Endothelial cell (in vitro differentiated cells): ENCODE measurements around the gene CD163. TPM values are rescaled to one million over a fixed set of nuclear protein-coding genes. Genes with fewer than 3 reads are reported as not detected.

Experiments used
- DNase-seq: peaks from one replicate; pipeline ENCODE4 v3.0.0; 2021; ENCODE audit warnings: low spot score
- H3K27ac Mint-ChIP-seq: one replicate; pipeline ENCODE4 v1.8.0; 2021; ENCODE audit warnings: mixed read lengths, inconsistent platforms; ENCODE audit not compliant: unreplicated experiment
- H3K27me3 Mint-ChIP-seq: one replicate; pipeline ENCODE4 v1.8.0; 2021; ENCODE audit warnings: mild to moderate bottlenecking, moderate library complexity, mixed read lengths, inconsistent platforms; ENCODE audit not compliant: unreplicated experiment
- H3K36me3 Mint-ChIP-seq: one replicate; pipeline ENCODE4 v1.8.0; 2021; ENCODE audit warnings: mild to moderate bottlenecking, low read depth, mixed read lengths, inconsistent platforms; ENCODE audit not compliant: unreplicated experiment
- H3K4me1 Mint-ChIP-seq: one replicate; pipeline ENCODE4 v1.8.0; 2021; ENCODE audit warnings: mild to moderate bottlenecking, mixed read lengths, inconsistent platforms; ENCODE audit not compliant: unreplicated experiment
- H3K4me3 Mint-ChIP-seq: one replicate; pipeline ENCODE4 v1.8.0; 2021; ENCODE audit warnings: mild to moderate bottlenecking, mixed read lengths, inconsistent platforms; ENCODE audit not compliant: unreplicated experiment
- H3K9me3 Mint-ChIP-seq: one replicate; pipeline ENCODE4 v1.8.0; 2021; ENCODE audit warnings: mixed read lengths, inconsistent platforms; ENCODE audit not compliant: unreplicated experiment
- total RNA-seq: library from RNA; stranded (reverse); fragmentation: NEBNext Ultra II Directional; extraction: Animal tissue kit (Norgen Biotek cat#: 25700); gene quantifications from one replicate; pipeline ENCODE4 v1.2.1, GENCODE V29; 2021; ENCODE audit not compliant: unreplicated experiment
- TF ChIP-seq, protein P1 (sequence below): fragments of 200-600 bp; sonication (generic); IDR thresholded peaks from one replicate; pipeline ENCODE4 v1.5.0; 2021; ENCODE audit warnings: antibody characterized with exemption; ENCODE audit not compliant: unreplicated experiment

The CD163 gene
- total RNA-seq, 1 donor from 2014 or later: 0.90 TPM

DNA sequence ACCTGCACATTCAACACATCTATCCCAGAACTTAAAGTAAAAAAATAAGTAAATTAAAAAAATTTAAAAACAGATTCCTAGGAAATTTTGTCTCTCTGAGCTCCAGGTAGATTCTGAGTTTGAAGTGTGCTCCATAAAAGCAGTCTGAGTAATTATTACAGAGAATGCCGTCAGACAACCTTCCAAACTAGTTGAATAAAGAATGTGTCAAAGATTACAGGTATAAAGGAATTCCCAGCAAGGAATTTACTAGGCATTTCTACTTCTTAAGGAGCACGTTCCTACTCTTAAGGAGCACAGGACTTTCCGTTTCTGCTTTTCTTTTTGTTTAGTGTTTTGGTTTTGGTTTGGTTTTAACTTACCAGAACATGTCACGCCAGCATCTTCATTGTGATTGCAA lies 7.1 kb downstream of the CD163 start:
- Mint-ChIP-seq H3K27ac (no peak overlapping the region), H3K36me3 (no peaks in the 10 kb centered on the region)

DNA sequence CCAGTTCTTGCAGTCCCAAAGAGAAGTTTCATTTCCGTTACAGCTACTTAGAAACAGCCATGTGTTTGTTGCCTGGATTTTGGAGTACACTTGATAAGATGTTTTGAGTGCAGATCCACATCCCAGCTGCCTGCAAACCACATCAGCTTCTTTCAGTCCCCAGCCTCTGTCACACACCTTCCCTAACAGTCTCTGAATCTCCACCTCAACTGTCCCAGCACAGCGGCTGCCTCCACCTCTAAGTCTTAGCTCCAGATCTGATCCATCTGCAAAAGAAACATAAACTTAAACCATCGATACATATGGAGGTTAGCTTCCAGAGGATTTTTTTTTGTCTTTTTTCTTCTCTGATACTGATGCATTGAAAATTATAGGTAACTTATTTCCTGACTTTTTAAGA lies 8.4 kb downstream of the CD163 start:
- H3K4me3 Mint-ChIP-seq: no peak overlapping the region
- no peak overlapping the region for H3K27ac Mint-ChIP-seq
- DNase-seq: no peak
- H3K27me3 Mint-ChIP-seq: no peaks in the 10 kb centered on the region
- TF ChIP-seq, protein P1, sequence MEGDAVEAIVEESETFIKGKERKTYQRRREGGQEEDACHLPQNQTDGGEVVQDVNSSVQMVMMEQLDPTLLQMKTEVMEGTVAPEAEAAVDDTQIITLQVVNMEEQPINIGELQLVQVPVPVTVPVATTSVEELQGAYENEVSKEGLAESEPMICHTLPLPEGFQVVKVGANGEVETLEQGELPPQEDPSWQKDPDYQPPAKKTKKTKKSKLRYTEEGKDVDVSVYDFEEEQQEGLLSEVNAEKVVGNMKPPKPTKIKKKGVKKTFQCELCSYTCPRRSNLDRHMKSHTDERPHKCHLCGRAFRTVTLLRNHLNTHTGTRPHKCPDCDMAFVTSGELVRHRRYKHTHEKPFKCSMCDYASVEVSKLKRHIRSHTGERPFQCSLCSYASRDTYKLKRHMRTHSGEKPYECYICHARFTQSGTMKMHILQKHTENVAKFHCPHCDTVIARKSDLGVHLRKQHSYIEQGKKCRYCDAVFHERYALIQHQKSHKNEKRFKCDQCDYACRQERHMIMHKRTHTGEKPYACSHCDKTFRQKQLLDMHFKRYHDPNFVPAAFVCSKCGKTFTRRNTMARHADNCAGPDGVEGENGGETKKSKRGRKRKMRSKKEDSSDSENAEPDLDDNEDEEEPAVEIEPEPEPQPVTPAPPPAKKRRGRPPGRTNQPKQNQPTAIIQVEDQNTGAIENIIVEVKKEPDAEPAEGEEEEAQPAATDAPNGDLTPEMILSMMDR: no peak
- H3K4me1 Mint-ChIP-seq: peaks cover 5% of the 10 kb centered on the region
- H3K9me3 Mint-ChIP-seq: no peaks in the 10 kb centered on the region
- no peaks in the 10 kb centered on the region for H3K36me3 Mint-ChIP-seq

More for the DNA sequence above, 7.1 kb downstream of the CD163 start:
- no peaks in the 10 kb centered on the region for H3K27me3 Mint-ChIP-seq
- DNase-seq: no peak
- TF ChIP-seq, protein P1: no peak
- H3K4me3 Mint-ChIP-seq: no peak overlapping the region
- no peaks in the 10 kb centered on the region for H3K9me3 Mint-ChIP-seq
- H3K4me1 Mint-ChIP-seq: peaks cover 5% of the 10 kb centered on the region

DNA sequence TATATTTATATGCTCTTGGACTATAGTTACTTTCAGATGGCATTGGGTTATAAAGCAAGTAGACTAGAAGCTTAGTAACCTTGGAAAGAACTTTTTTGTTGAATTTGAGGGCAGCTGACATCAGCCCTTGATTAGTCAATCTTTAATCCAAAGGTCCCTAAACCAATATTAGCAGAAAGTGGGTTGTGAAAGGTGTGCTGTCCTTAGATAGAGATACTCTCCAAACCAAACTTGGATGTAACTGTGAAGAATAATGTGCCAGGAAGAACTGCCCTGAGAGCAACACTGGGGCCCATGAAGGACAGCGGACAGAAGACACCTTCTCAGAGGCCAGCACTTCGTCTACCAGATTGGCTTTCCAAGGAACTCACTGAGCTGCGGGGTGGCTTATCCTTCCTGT lies 10.6 kb downstream of the CD163 start:
- TF ChIP-seq, protein P1: no peak
- Mint-ChIP-seq H3K27ac (no peak overlapping the region), H3K27me3 (no peaks in the 10 kb centered on the region), H3K4me3 (no peak overlapping the region), H3K36me3 (no peaks in the 10 kb centered on the region), H3K9me3 (no peaks in the 10 kb centered on the region), H3K4me1 (no peaks in the 10 kb centered on the region)
- DNase-seq: no peak

DNA sequence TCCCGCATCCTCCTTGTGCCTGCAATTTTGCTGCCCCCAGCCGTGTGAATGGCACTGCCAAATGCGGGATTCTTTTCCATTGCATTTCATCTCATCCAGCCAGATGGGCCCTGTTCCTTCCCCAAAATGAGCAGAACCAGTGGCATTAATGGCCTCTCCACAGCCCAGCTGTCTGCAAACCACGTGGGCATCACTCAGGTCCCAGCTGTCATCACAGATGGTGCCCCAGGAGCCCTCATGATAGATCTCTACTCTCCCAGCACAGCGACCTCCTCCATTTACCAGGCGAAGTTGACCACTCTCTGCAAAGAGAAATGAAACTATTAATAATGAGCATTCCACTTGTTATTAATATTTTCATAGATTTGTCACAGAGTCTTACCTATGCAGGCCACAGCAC lies 17.1 kb downstream of the CD163 start:
- Mint-ChIP-seq H3K27me3 (no peaks in the 10 kb centered on the region), H3K27ac (no peak overlapping the region), H3K4me1 (no peaks in the 10 kb centered on the region), H3K4me3 (no peak overlapping the region), H3K36me3 (no peaks in the 10 kb centered on the region), H3K9me3 (no peaks in the 10 kb centered on the region)
- TF ChIP-seq, protein P1: no peak
- DNase-seq: no peak

DNA sequence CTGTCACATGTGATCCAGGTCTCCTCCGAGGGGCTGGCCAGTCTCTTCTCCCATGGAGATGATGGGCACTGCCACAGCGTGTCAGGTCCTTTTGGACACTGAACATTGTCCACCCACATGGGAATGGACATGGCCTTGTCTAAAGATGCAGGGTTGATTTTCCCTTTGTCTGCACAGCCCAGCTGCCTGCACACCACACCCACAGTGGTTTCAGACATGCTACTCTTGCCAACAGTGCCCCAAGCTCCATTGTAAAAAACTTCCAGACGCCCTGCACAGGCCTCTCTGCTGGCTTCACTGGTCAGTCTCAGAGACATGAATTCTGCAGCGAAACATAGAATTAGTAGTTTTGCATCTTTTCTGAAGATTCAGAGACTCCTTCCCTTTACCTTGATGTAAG lies 18.5 kb downstream of the CD163 start:
- H3K27me3 Mint-ChIP-seq: no peaks in the 10 kb centered on the region
- no peaks in the 10 kb centered on the region for H3K4me1 Mint-ChIP-seq
- no peaks in the 10 kb centered on the region for H3K36me3 Mint-ChIP-seq
- no peaks in the 10 kb centered on the region for H3K9me3 Mint-ChIP-seq
- DNase-seq: no peak
- TF ChIP-seq, protein P1: no peak
- no peak overlapping the region for H3K4me3 Mint-ChIP-seq
- H3K27ac Mint-ChIP-seq: no peak overlapping the region
